ENCODE measurements around the gene FOXK2. TPM values are rescaled to one million over a fixed set of nuclear protein-coding genes. Genes with fewer than 3 reads are reported as not detected.

Gene FOXK2
- total and polyA plus RNA-seq, 2 donors (not counting 1 experiment from before 2014, with no cell fraction given) = 19.7 to 62.7 TPM

GRCh38 chr17:82491196-82491530 is 28.4 kb upstream of the FOXK2 start:
- Histone ChIP-seq H3K36me3 (replicated peaks in 1 of 2; ENCODE audit: control extremely low read depth in 1 of 2, control insufficient read depth in 1 of 2, extremely low read depth in 1 of 2, insufficient read depth in 2 of 2, low read length in 1 of 2) (peaks cover 0 to 19% of the 10 kb centered on the region in 2 experiments), H4K20me1 (ENCODE audit: control insufficient read depth, insufficient read depth, low read length, poor library complexity, severe bottlenecking) (no peaks in the 10 kb centered on the region), H3K9ac (ENCODE audit: low read length) (no peak overlapping the region), H3K4me2 (replicated peaks; ENCODE audit: low read depth, low read length, poor library complexity, severe bottlenecking) (no peak overlapping the region), H3K27ac (ENCODE audit: low read length in 2 of 2) (no peak overlapping the region), H3K9me3 (ENCODE audit: control extremely low read depth in 1 of 3, control insufficient read depth in 2 of 3, insufficient read depth in 1 of 3, low read length in 2 of 3) (peaks cover 0 to 3% (median 0%) of the 10 kb centered on the region in 3 donors), H3K27me3 (replicated peaks in 1 of 4; ENCODE audit: control extremely low read depth in 1 of 4, control insufficient read depth in 3 of 4, insufficient read depth in 4 of 4, low read length in 3 of 4) (no peaks in the 10 kb centered on the region), H3K79me2 (ENCODE audit: control insufficient read depth, insufficient read depth, low read length) (no peaks in the 10 kb centered on the region), H3K4me3 (ENCODE audit: control extremely low read depth in 1 of 5, extremely low read depth in 1 of 5, insufficient read depth in 1 of 5, low read depth in 2 of 5, low read length in 4 of 5) (no peak overlapping the region), H2AFZ (ENCODE audit: insufficient read depth, low read depth, low read length, poor library complexity, severe bottlenecking) (no peak overlapping the region), H3K4me1 (ENCODE audit: control insufficient read depth in 2 of 2, insufficient read depth in 2 of 2, low read length in 2 of 2) (peaks cover 4 to 25% of the 10 kb centered on the region in 2 donors)
- TF ChIP-seq EZH2 (IDR thresholded peaks at IDR 0.05; ENCODE audit: borderline replicate concordance, insufficient read depth, low read depth, low read length, poor library complexity, severe bottlenecking) = no peak
- no peak for TF ChIP-seq CTCF (IDR thresholded peaks at IDR 0.05)
- H3K27me3 Mint-ChIP-seq = no peaks in the 10 kb centered on the region
- ChIA-PET CTCF (interaction anchor here (0.6 to 2.3 kb wide), 2 partner anchors 15 to 63 kb away, joined by 3 to 5 read pairs; no protein-coding TSS in a partner anchor), POLR2A (no interaction called here)
- peaks cover 17% of the 10 kb centered on the region for H3K4me1 Mint-ChIP-seq
- 96% methylated on average over 10 of the region's 10 CpGs for WGBS (ENCODE audit: insufficient coverage)
- DNase-seq = no peak
- no peak overlapping the region for H3K27ac Mint-ChIP-seq
- intact Hi-C loops (cut with micrococcal nuclease) = no loop called here
- ATAC-seq (ENCODE audit: low read depth) = no peak
- H3K9me3 Mint-ChIP-seq (ENCODE audit: insufficient read depth) = no peaks in the 10 kb centered on the region
- no peak overlapping the region for H3K4me3 Mint-ChIP-seq

- TF ChIP-seq EZH2 (IDR thresholded peaks at IDR 0.05; ENCODE audit: borderline replicate concordance, insufficient read depth, low read depth, low read length, poor library complexity, severe bottlenecking) = no peak
- no peak for TF ChIP-seq CTCF (IDR thresholded peaks at IDR 0.05)
- peaks cover 15% of the 10 kb centered on the region for H3K4me1 Mint-ChIP-seq
- no peaks in the 10 kb centered on the region for H3K27me3 Mint-ChIP-seq
- ChIA-PET POLR2A (no interaction called here), CTCF (interaction anchor here (0.6 to 2.3 kb wide), 3 partner anchors 15 to 566 kb away, joined by 3 to 5 read pairs (median 3); no protein-coding TSS in a partner anchor)
- no peaks in the 10 kb centered on the region for H3K79me2 ChIP-seq (ENCODE audit: control insufficient read depth, insufficient read depth, low read length)
- ATAC-seq (ENCODE audit: low read depth) (no peak), DNase-seq (no peak)
- no peaks in the 10 kb centered on the region for H3K9me3 Mint-ChIP-seq (ENCODE audit: insufficient read depth)
- no peak overlapping the region for H2AFZ ChIP-seq (ENCODE audit: insufficient read depth, low read depth, low read length, poor library complexity, severe bottlenecking)
- no peak overlapping the region for H3K27ac ChIP-seq (ENCODE audit: low read length in 2 of 2)
- peaks cover 6 to 25% of the 10 kb centered on the region in 2 donors for H3K4me1 ChIP-seq (ENCODE audit: control insufficient read depth in 2 of 2, insufficient read depth in 2 of 2, low read length in 2 of 2)
- H3K4me3 Mint-ChIP-seq = no peak overlapping the region
- intact Hi-C loops (cut with micrococcal nuclease) = no loop called here
- H3K27me3 ChIP-seq (replicated peaks in 1 of 4; ENCODE audit: control extremely low read depth in 1 of 4, control insufficient read depth in 3 of 4, insufficient read depth in 4 of 4, low read length in 3 of 4) = no peaks in the 10 kb centered on the region
- H3K27ac Mint-ChIP-seq = no peak overlapping the region
- WGBS (ENCODE audit: insufficient coverage) = 97% methylated on average over 13 of the region's 15 CpGs
- H3K9ac ChIP-seq (ENCODE audit: low read length) = no peak overlapping the region
- H3K4me3 ChIP-seq (ENCODE audit: control extremely low read depth in 1 of 5, extremely low read depth in 1 of 5, insufficient read depth in 1 of 5, low read depth in 2 of 5, low read length in 4 of 5) = no peak overlapping the region
- no peak overlapping the region for H3K4me2 ChIP-seq (replicated peaks; ENCODE audit: low read depth, low read length, poor library complexity, severe bottlenecking)
- peaks cover 0 to 4% (median 0%) of the 10 kb centered on the region in 3 donors for H3K9me3 ChIP-seq (ENCODE audit: control extremely low read depth in 1 of 3, control insufficient read depth in 2 of 3, insufficient read depth in 1 of 3, low read length in 2 of 3)
- H3K36me3 ChIP-seq (replicated peaks in 1 of 2; ENCODE audit: control extremely low read depth in 1 of 2, control insufficient read depth in 1 of 2, extremely low read depth in 1 of 2, insufficient read depth in 2 of 2, low read length in 1 of 2) = peaks cover 0 to 15% of the 10 kb centered on the region in 2 experiments
- no peaks in the 10 kb centered on the region for H4K20me1 ChIP-seq (ENCODE audit: control insufficient read depth, insufficient read depth, low read length, poor library complexity, severe bottlenecking)
These were observed 28.0 kb upstream of the FOXK2 start for GRCh38 chr17:82491533-82491932.

All from B cell (primary cell).